HUES64 (cell line): ENCODE data around the gene EDEM1.
"Not testable (repeated sequence)": the region's sequence is repeated elsewhere in the genome, so short reads cannot be mapped to it uniquely, and the experiment has no call there.

Experiments
- H3K27ac ChIP-seq: 2 replicates; pipeline ENCODE4 v1.7.0; 2013; ENCODE audit warnings: low read depth, low read length, inconsistent platforms
- H3K27me3 ChIP-seq: 2 replicates; pipeline ENCODE4 v1.6.1; 2013; ENCODE audit warnings: mild to moderate bottlenecking, low read length; ENCODE audit not compliant: insufficient read depth
- H3K36me3 ChIP-seq: 2 replicates; pipeline ENCODE4 v1.6.1; 2013; ENCODE audit warnings: mild to moderate bottlenecking, low read length; ENCODE audit not compliant: insufficient read depth
- H3K4me1 ChIP-seq: 2 replicates; pipeline ENCODE4 v1.6.1; 2013; ENCODE audit warnings: mild to moderate bottlenecking, low read length, moderate library complexity; ENCODE audit not compliant: insufficient read depth
- H3K4me3 ChIP-seq: 2 replicates; pipeline ENCODE4 v1.5.1; 2013; ENCODE audit warnings: mild to moderate bottlenecking, low read length, moderate library complexity
- H3K9ac ChIP-seq: 2 replicates; pipeline ENCODE4 v1.6.1; 2013; ENCODE audit warnings: mild to moderate bottlenecking, low read depth, low read length
- H3K9me3 ChIP-seq: 2 replicates; pipeline ENCODE4 v1.6.1; 2013; ENCODE audit warnings: low read depth, low read length; ENCODE audit not compliant: insufficient read depth
- WGBS: fragments of 150-250, 120-280 bp; methylation state at CpG from one replicate; pipeline ENCODE4 v1.1.7; 2013; ENCODE audit warnings: missing lambda C conversion rate; 5-methylcytosine and 5-hydroxymethylcytosine counted together

Gene EDEM1

DNA sequence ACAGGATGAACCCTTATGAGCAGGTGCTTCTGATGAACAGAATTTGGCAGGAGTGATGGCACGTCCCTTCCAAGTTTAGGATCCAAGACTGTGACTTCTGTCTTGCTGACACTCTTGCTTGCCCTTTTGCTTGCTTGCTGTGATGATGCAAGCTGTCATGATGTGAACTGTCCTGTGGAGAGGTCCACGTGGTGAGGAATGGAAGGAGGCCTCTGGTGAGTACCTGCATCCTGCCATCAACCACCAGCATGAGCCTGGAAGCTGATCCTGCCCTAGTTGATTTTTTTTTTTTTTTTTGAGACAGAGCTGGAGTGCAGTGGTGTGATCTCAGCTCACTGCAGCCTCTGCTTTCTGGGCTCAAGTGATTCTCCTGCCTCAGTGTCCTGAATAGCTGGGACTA lies 45.5 kb downstream of the EDEM1 start:
- 84% methylated on average over 2 of the region's 2 CpGs for WGBS
- H3K4me3 ChIP-seq: no peak overlapping the region
- H3K36me3 ChIP-seq: no peaks in the 10 kb centered on the region

GRCh38 chr3:5235655-5236054 lies 48.1 kb downstream of the EDEM1 start:
- 93% methylated on average over 7 of the region's 7 CpGs for WGBS

More for the DNA sequence above, 45.5 kb downstream of the EDEM1 start:
- Histone ChIP-seq H3K27me3 (no peaks in the 10 kb centered on the region), H3K4me1 (no peaks in the 10 kb centered on the region), H3K9me3 (no peaks in the 10 kb centered on the region), H3K9ac (no peak overlapping the region), H3K27ac (no peak overlapping the region)

DNA sequence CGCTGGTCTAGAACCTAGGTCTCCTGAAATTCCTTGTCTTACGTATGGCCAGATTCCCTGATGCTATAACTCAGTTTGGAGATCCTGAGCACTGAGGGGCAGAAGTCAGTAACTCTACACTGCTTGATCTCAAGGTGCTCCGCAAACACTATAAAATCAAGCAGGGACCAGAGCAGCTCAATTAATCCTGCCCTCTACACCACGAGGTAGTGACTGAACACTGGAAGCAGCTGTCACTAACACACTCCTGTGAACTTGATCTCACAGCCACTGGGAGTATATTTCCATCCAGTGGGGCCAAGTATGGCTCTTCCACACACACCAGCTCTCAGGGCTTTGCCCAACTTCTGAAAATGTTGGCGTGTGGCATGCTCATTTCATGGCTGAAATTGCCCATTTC lies 51.0 kb downstream of the EDEM1 start:
- 80% methylated on average over 5 of the region's 5 CpGs for WGBS
- no peaks in the 10 kb centered on the region for H3K27me3 ChIP-seq
- H3K4me1 ChIP-seq: no peaks in the 10 kb centered on the region
- no peak overlapping the region for H3K27ac ChIP-seq
- no peak overlapping the region for H3K4me3 ChIP-seq
- no peak overlapping the region for H3K9ac ChIP-seq
- peaks cover 2% of the 10 kb centered on the region for H3K9me3 ChIP-seq
- H3K36me3 ChIP-seq: no peaks in the 10 kb centered on the region

More at GRCh38 chr3:5235655-5236054, 48.1 kb downstream of the EDEM1 start:
- no peak overlapping the region for H3K4me3 ChIP-seq
- no peaks in the 10 kb centered on the region for H3K36me3 ChIP-seq
- no peak overlapping the region for H3K27ac ChIP-seq
- H3K9ac ChIP-seq: no peak overlapping the region
- H3K27me3 ChIP-seq: no peaks in the 10 kb centered on the region
- H3K4me1 ChIP-seq: no peaks in the 10 kb centered on the region
- no peaks in the 10 kb centered on the region for H3K9me3 ChIP-seq

- peaks cover 7% of the 10 kb centered on the region for H3K9me3 ChIP-seq
- H3K4me3 ChIP-seq: no peak overlapping the region
- H3K4me1 ChIP-seq: no peaks in the 10 kb centered on the region
- WGBS: 92% methylated on average over 3 of the region's 4 CpGs
- no peaks in the 10 kb centered on the region for H3K36me3 ChIP-seq
- H3K27ac ChIP-seq: no peak overlapping the region
- H3K9ac ChIP-seq: no peak overlapping the region
- H3K27me3 ChIP-seq: no peaks in the 10 kb centered on the region
Measured at GRCh38 chr3:5239602-5240001, 52.1 kb downstream of the EDEM1 start.

DNA sequence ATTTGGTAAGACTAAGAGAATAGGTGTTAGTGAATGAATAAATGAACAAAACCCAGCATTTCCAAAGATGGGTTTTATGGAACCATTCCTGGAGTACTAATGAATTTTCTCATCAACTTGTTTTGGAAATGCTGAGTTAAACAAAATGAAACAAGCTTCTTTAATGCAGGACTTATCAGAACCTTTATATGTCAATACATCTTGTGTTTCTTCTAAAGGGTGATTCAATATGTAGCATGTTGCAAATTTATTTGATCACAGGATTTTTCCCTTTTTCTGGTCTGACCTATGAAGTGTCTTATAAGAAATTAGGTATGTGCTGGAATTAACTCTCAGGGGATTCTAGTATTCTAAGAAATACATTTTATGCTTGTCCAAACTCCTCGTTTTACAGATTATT lies 53.2 kb downstream of the EDEM1 start:
- Histone ChIP-seq H3K9ac (no peak overlapping the region), H3K4me3 (no peak overlapping the region), H3K4me1 (no peaks in the 10 kb centered on the region), H3K27me3 (no peaks in the 10 kb centered on the region), H3K9me3 (peaks cover 7% of the 10 kb centered on the region), H3K36me3 (no peaks in the 10 kb centered on the region), H3K27ac (no peak overlapping the region)
- 100% methylated on average over 1 of the region's 1 CpG for WGBS

DNA sequence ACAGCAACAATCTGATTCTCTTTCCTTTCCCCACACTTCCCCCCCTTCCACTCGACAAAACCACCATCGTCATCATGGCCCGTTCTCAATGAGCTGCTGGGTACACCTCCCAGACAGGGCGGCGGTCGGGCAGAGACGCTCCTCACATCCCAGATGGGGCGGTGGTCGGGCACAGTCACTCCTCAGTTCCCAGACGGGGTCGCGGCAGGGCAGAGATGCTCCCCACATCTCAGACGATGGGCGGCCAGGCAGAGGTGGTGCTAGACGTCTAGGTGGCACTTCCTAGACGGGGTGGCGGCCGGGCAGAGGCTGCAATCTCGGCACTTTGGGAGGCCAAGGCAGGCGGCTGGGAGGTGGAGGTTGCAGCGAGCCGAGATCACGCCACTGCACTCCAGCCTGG lies 55.3 kb downstream of the EDEM1 start:
- 90% methylated on average over 19 of the region's 23 CpGs for WGBS
- not testable (repeated sequence) for H3K27ac ChIP-seq, H3K9me3 ChIP-seq

GRCh38 chr3:5245927-5246326 lies 58.4 kb downstream of the EDEM1 start:
- Histone ChIP-seq H3K36me3 (no peaks in the 10 kb centered on the region), H3K27ac (no peak overlapping the region), H3K4me1 (no peaks in the 10 kb centered on the region), H3K9me3 (peaks cover 7% of the 10 kb centered on the region), H3K27me3 (no peaks in the 10 kb centered on the region), H3K4me3 (no peak overlapping the region), H3K9ac (no peak overlapping the region)

More for the DNA sequence above, 55.3 kb downstream of the EDEM1 start:
- not testable (repeated sequence) for H3K4me1 ChIP-seq, H3K36me3 ChIP-seq, H3K9ac ChIP-seq, H3K4me3 ChIP-seq, H3K27me3 ChIP-seq

DNA sequence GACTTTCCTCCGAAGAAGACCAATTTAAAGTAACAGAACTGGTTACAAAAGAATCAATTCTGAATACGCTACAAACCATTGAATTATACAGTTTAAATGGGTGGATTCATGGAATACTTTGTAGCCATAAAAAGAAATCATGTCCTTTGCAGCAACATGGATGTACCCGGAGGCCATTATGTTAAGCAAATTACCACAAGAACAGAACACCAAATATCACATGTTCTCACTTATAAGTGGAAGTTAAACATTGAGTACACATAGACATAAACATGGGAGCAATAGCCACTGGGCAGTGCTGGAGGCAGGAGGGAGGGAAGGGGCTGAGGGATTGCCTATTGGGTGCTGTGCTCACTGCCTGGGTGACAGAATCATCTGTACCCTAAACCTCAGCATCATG lies 61.3 kb downstream of the EDEM1 start:
- Histone ChIP-seq H3K4me1 (no peaks in the 10 kb centered on the region), H3K4me3 (no peak overlapping the region), H3K27ac (no peak overlapping the region), H3K36me3 (no peaks in the 10 kb centered on the region), H3K27me3 (no peaks in the 10 kb centered on the region), H3K9me3 (peaks cover 2% of the 10 kb centered on the region; the same call in 1 of the 2 replicates), H3K9ac (no peak overlapping the region)
- 100% methylated on average over 2 of the region's 3 CpGs for WGBS

GRCh38 chr3:5250467-5251195 lies 63.1 kb downstream of the EDEM1 start:
- no peaks in the 10 kb centered on the region for H3K4me1 ChIP-seq
- H3K36me3 ChIP-seq: no peaks in the 10 kb centered on the region
- no peaks in the 10 kb centered on the region for H3K9me3 ChIP-seq
- H3K27ac ChIP-seq: no peak overlapping the region
- H3K27me3 ChIP-seq: no peaks in the 10 kb centered on the region
- no peak overlapping the region for H3K9ac ChIP-seq
- WGBS: 88% methylated on average over 9 of the region's 9 CpGs
- no peak overlapping the region for H3K4me3 ChIP-seq

DNA sequence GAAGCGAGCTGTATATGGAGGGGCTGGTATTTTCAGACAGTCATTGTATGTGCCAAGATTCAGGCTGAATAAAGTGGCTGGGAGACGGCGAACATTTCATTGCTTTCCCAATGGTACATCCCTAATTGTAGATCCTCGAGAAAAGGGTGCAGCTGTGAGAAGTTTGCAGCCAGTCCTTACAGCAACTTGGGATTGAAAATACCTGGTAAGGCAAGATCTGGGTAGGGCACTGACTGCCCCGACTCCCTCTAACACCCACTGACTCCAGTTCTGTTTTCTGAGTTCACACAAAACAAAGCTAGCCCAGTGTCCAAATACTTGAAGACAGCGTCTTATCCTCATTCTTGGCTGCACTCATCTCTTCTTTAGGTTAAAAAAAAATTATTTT lies 63.7 kb downstream of the EDEM1 start:
- Histone ChIP-seq H3K9ac (no peak overlapping the region), H3K27ac (no peak overlapping the region), H3K36me3 (no peaks in the 10 kb centered on the region), H3K27me3 (no peaks in the 10 kb centered on the region), H3K4me3 (no peak overlapping the region), H3K4me1 (no peaks in the 10 kb centered on the region), H3K9me3 (no peaks in the 10 kb centered on the region)
- 93% methylated on average over 6 of the region's 6 CpGs for WGBS

DNA sequence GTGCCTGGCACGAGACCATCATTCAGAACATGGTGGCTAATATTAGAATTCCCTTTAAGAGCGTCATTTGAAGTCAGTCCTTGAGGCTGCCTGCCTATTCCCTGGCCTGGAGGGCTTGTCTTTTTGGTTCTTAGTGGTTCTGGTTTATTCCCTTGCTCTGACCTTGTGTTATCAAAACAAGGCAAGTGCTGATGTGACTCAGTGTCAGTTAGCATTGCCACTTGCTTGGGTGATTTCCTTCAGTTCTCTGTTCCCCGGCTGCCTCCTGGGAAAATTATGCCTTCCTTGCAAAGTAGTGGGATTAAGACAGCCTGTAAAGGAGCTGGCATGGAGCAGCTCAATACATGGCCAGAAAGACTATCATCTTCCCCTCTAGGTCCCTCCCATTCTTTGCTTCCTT lies 64.6 kb downstream of the EDEM1 start:
- no peaks in the 10 kb centered on the region for H3K27me3 ChIP-seq
- H3K4me3 ChIP-seq: no peak overlapping the region
- no peaks in the 10 kb centered on the region for H3K36me3 ChIP-seq
- WGBS: 92% methylated on average over 3 of the region's 3 CpGs
- H3K9me3 ChIP-seq: no peaks in the 10 kb centered on the region
- H3K4me1 ChIP-seq: no peaks in the 10 kb centered on the region
- H3K9ac ChIP-seq: no peak overlapping the region
- no peak overlapping the region for H3K27ac ChIP-seq
